ENCODE results near the gene OSBPL3.

OSBPL3 gene

GRCh38 chr7:24854866-24855265 is 125.1 kb downstream of the OSBPL3 start:
- no peak for DNase-seq

GRCh38 chr7:24851786-24852185 is 128.2 kb downstream of the OSBPL3 start:
- no peak for DNase-seq

- DNase-seq, result no peak
Measured at GRCh38 chr7:24848878-24849277, 131.1 kb downstream of the OSBPL3 start.

- DNase-seq, result no peak
Measured at GRCh38 chr7:24847754-24848153, 132.2 kb downstream of the OSBPL3 start.

- no peak for DNase-seq
Measured at GRCh38 chr7:24843821-24844434, 136.1 kb downstream of the OSBPL3 start.

- no peak for DNase-seq
Measured at GRCh38 chr7:24842449-24843241, 137.3 kb downstream of the OSBPL3 start.

- DNase-seq, result no peak
Measured at GRCh38 chr7:24842029-24842428, 137.9 kb downstream of the OSBPL3 start.

GRCh38 chr7:24840563-24840962 is 139.4 kb downstream of the OSBPL3 start:
- no peak for DNase-seq

GRCh38 chr7:24836084-24836483 is 143.9 kb downstream of the OSBPL3 start:
- DNase-seq, result no peak

- no peak for DNase-seq
Measured at GRCh38 chr7:24835643-24836042, 144.3 kb downstream of the OSBPL3 start.

GRCh38 chr7:24834128-24834798 is 145.7 kb downstream of the OSBPL3 start:
- no peak for DNase-seq

- DNase-seq, result no peak
Measured at GRCh38 chr7:24833549-24833948, 146.4 kb downstream of the OSBPL3 start.

- DNase-seq, result no peak
Measured at GRCh38 chr7:24831240-24831639, 148.7 kb downstream of the OSBPL3 start.

GRCh38 chr7:24830440-24831050 is 149.4 kb downstream of the OSBPL3 start:
- no peak for DNase-seq

- DNase-seq, result no peak
Measured at GRCh38 chr7:24829787-24830186, 150.2 kb downstream of the OSBPL3 start.

- DNase-seq, result no peak
Measured at GRCh38 chr7:24828891-24829661, 150.9 kb downstream of the OSBPL3 start.

- DNase-seq, result no peak
Measured at GRCh38 chr7:24827589-24827988, 152.4 kb downstream of the OSBPL3 start.

- DNase-seq, result no peak
Measured at GRCh38 chr7:24827027-24827426, 153.0 kb downstream of the OSBPL3 start.

GRCh38 chr7:24826662-24827020 is 153.3 kb downstream of the OSBPL3 start:
- DNase-seq, result no peak

GRCh38 chr7:24825931-24826661 is 153.9 kb downstream of the OSBPL3 start:
- DNase-seq, result no peak

GRCh38 chr7:24825381-24825794 is 154.6 kb downstream of the OSBPL3 start:
- DNase-seq, result no peak

GRCh38 chr7:24824896-24825295 is 155.1 kb downstream of the OSBPL3 start:
- no peak for DNase-seq

Data from NCI-H2171 (cell line).